Natural killer cell treated with Interleukin-12 subunit alpha and Interleukin-12 subunit beta and Interleukin-15 and Interleukin-18, amount 100 ng/mL, for 72 hours (primary cell): Measurements from ENCODE around the gene CARD11. TPM values are rescaled to one million over a fixed set of nuclear protein-coding genes. Genes with fewer than 3 reads are reported as not detected.

Source experiments
- ATAC-seq, 2 donors: fragments of 150-1000 bp; cut with Tn5 transposase in 1 of 2; sonication (Bioruptor Pico), chemical (Tn5 transposase) in 1 of 2; 2 replicates each; pipeline ENCODE4 v1.10.0; 2021
- DNase-seq: peaks from one replicate; pipeline ENCODE4 v3.0.0; 2022; ENCODE audit warnings: low spot score
- H3K27ac Mint-ChIP-seq, 2 donors: 1 replicate in 1 of 2; 2 replicates in 1 of 2; pipeline ENCODE4 v1.8.0; 2022; ENCODE audit warnings: mixed read lengths in 2 of 2, mild to moderate bottlenecking in 1 of 2, moderate library complexity in 1 of 2
- H3K27me3 Mint-ChIP-seq, 2 donors: 1 replicate in 1 of 2; 2 replicates in 1 of 2; pipeline ENCODE4 v1.8.0; 2022; ENCODE audit warnings: mixed read lengths in 2 of 2
- H3K36me3 Mint-ChIP-seq: one replicate; pipeline ENCODE4 v1.8.0; 2022; ENCODE audit warnings: mixed read lengths
- H3K4me1 Mint-ChIP-seq, 2 donors: 1 replicate in 1 of 2; 2 replicates in 1 of 2; pipeline ENCODE4 v1.8.0; 2022; ENCODE audit warnings: low read depth in 2 of 2, mixed read lengths in 2 of 2, mild to moderate bottlenecking in 1 of 2
- H3K4me3 Mint-ChIP-seq: one replicate; pipeline ENCODE4 v1.8.0; 2022; ENCODE audit warnings: mixed read lengths
- H3K9me3 Mint-ChIP-seq: 2 replicates; pipeline ENCODE4 v1.8.0; 2022; ENCODE audit warnings: mixed read lengths
- total RNA-seq, 2 donors: library from RNA; stranded (reverse); gene quantifications; one replicate each; pipeline ENCODE4 v1.2.3, GENCODE V29; 2022

The CARD11 gene
- total RNA-seq, 2 donors from 2014 or later, result 79.3 to 80.8 TPM

- no peak for DNase-seq
- no peak for ATAC-seq
- Mint-ChIP-seq H3K9me3 (no peaks in the 10 kb centered on the region), H3K4me1 (peaks cover 17 to 19% of the 10 kb centered on the region in 2 donors), H3K27ac (no peak overlapping the region), H3K27me3 (no peaks in the 10 kb centered on the region), H3K4me3 (no peak overlapping the region), H3K36me3 (peaks cover under 1% of the 10 kb centered on the region)
Measured at GRCh38 chr7:2906197-2906931, 137.3 kb downstream of the CARD11 start.

- DNase-seq (no peak), ATAC-seq (no peak)
- peaks cover 17 to 20% of the 10 kb centered on the region in 2 donors for H3K4me1 Mint-ChIP-seq
- H3K36me3 Mint-ChIP-seq, result no peaks in the 10 kb centered on the region
- H3K4me3 Mint-ChIP-seq, result no peak overlapping the region
- peak overlapping the region in 1 of 2 donors; percentile 35 for H3K27ac Mint-ChIP-seq
- H3K27me3 Mint-ChIP-seq, result no peaks in the 10 kb centered on the region
- no peaks in the 10 kb centered on the region for H3K9me3 Mint-ChIP-seq
Measured at GRCh38 chr7:2905500-2905899, 138.2 kb downstream of the CARD11 start.

- DNase-seq (no peak), ATAC-seq (no peak)
- no peaks in the 10 kb centered on the region for H3K36me3 Mint-ChIP-seq
- no peak overlapping the region for H3K4me3 Mint-ChIP-seq
- no peak overlapping the region for H3K27ac Mint-ChIP-seq
- H3K9me3 Mint-ChIP-seq, result no peaks in the 10 kb centered on the region
- no peaks in the 10 kb centered on the region for H3K27me3 Mint-ChIP-seq
- H3K4me1 Mint-ChIP-seq, result peaks cover 17 to 20% of the 10 kb centered on the region in 2 donors
Measured at GRCh38 chr7:2905027-2905426, 138.6 kb downstream of the CARD11 start.

GRCh38 chr7:2904202-2904601 lies 139.5 kb downstream of the CARD11 start:
- H3K9me3 Mint-ChIP-seq, result no peaks in the 10 kb centered on the region
- H3K27me3 Mint-ChIP-seq, result no peaks in the 10 kb centered on the region
- peaks cover 17 to 20% of the 10 kb centered on the region in 2 donors for H3K4me1 Mint-ChIP-seq
- peak overlapping the region; percentile 47 for H3K4me3 Mint-ChIP-seq
- DNase-seq, result no peak
- H3K27ac Mint-ChIP-seq, result peak overlapping the region; percentile 68 to 85
- no peaks in the 10 kb centered on the region for H3K36me3 Mint-ChIP-seq
- ATAC-seq, result no peak

- Mint-ChIP-seq H3K27ac (peak overlapping the region; percentile 68 to 85), H3K4me1 (peaks cover 17 to 20% of the 10 kb centered on the region in 2 donors), H3K36me3 (no peaks in the 10 kb centered on the region), H3K4me3 (peak overlapping the region; percentile 68), H3K27me3 (no peaks in the 10 kb centered on the region), H3K9me3 (no peaks in the 10 kb centered on the region)
- DNase-seq (no peak), ATAC-seq (peak in 1 of 2 donors; percentile 21)
Measured at GRCh38 chr7:2903682-2904162, 139.9 kb downstream of the CARD11 start.

- ATAC-seq (no peak), DNase-seq (no peak)
- Mint-ChIP-seq H3K27ac (peak overlapping the region in 1 of 2 donors; percentile 41), H3K27me3 (no peaks in the 10 kb centered on the region), H3K9me3 (no peaks in the 10 kb centered on the region), H3K4me1 (peaks cover 12 to 22% of the 10 kb centered on the region in 2 donors), H3K36me3 (no peaks in the 10 kb centered on the region), H3K4me3 (no peak overlapping the region)
Measured at GRCh38 chr7:2897023-2897422, 146.6 kb downstream of the CARD11 start.

GRCh38 chr7:2896131-2896530 lies 147.5 kb downstream of the CARD11 start:
- Mint-ChIP-seq H3K9me3 (no peaks in the 10 kb centered on the region), H3K27me3 (no peaks in the 10 kb centered on the region), H3K36me3 (no peaks in the 10 kb centered on the region), H3K27ac (peak overlapping the region in 1 of 2 donors; percentile 70), H3K4me3 (no peak overlapping the region), H3K4me1 (peaks cover 12 to 20% of the 10 kb centered on the region in 2 donors)
- ATAC-seq, result no peak
- DNase-seq, result no peak

- peak overlapping the region; percentile 91 to 92 for H3K27ac Mint-ChIP-seq
- no peaks in the 10 kb centered on the region for H3K9me3 Mint-ChIP-seq
- H3K4me3 Mint-ChIP-seq, result peak overlapping the region; percentile 96
- ATAC-seq (peak; percentile 72 to 80), DNase-seq (peak; percentile 73)
- H3K4me1 Mint-ChIP-seq, result peaks cover 12 to 19% of the 10 kb centered on the region in 2 donors
- H3K36me3 Mint-ChIP-seq, result no peaks in the 10 kb centered on the region
- H3K27me3 Mint-ChIP-seq, result no peaks in the 10 kb centered on the region
Measured at GRCh38 chr7:2894118-2894940, 149.3 kb downstream of the CARD11 start.

GRCh38 chr7:2893411-2893861 lies 150.2 kb downstream of the CARD11 start:
- Mint-ChIP-seq H3K36me3 (no peaks in the 10 kb centered on the region), H3K4me3 (peak overlapping the region; percentile 96), H3K27me3 (no peaks in the 10 kb centered on the region), H3K9me3 (no peaks in the 10 kb centered on the region), H3K4me1 (peaks cover 12 to 19% of the 10 kb centered on the region in 2 donors), H3K27ac (peak overlapping the region; percentile 91 to 92)
- DNase-seq (no peak), ATAC-seq (peak; percentile 37 to 71)

GRCh38 chr7:2892549-2892948 lies 151.1 kb downstream of the CARD11 start:
- H3K4me1 Mint-ChIP-seq, result peaks cover 12 to 19% of the 10 kb centered on the region in 2 donors
- H3K27me3 Mint-ChIP-seq, result no peaks in the 10 kb centered on the region
- H3K9me3 Mint-ChIP-seq, result no peaks in the 10 kb centered on the region

GRCh38 chr7:2887816-2888215 lies 155.9 kb downstream of the CARD11 start:
- H3K4me1 Mint-ChIP-seq, result peaks cover 6 to 8% of the 10 kb centered on the region in 2 donors
- no peak for ATAC-seq
- H3K27me3 Mint-ChIP-seq, result no peaks in the 10 kb centered on the region
- H3K9me3 Mint-ChIP-seq, result no peaks in the 10 kb centered on the region
- no peak overlapping the region for H3K4me3 Mint-ChIP-seq
- no peak for DNase-seq
- no peaks in the 10 kb centered on the region for H3K36me3 Mint-ChIP-seq
- H3K27ac Mint-ChIP-seq, result no peak overlapping the region

More at GRCh38 chr7:2892549-2892948, 151.1 kb downstream of the CARD11 start:
- no peak overlapping the region for H3K4me3 Mint-ChIP-seq
- DNase-seq (no peak), ATAC-seq (no peak)
- H3K36me3 Mint-ChIP-seq, result no peaks in the 10 kb centered on the region
- peak overlapping the region in 1 of 2 donors; percentile 92 for H3K27ac Mint-ChIP-seq

- H3K9me3 Mint-ChIP-seq, result no peaks in the 10 kb centered on the region
- no peak for DNase-seq
- no peaks in the 10 kb centered on the region for H3K36me3 Mint-ChIP-seq
- peaks cover 4 to 6% of the 10 kb centered on the region in 2 donors for H3K4me1 Mint-ChIP-seq
- peak; percentile 70 to 83 for ATAC-seq
- H3K4me3 Mint-ChIP-seq, result no peak overlapping the region
- H3K27ac Mint-ChIP-seq, result no peak overlapping the region
- no peaks in the 10 kb centered on the region for H3K27me3 Mint-ChIP-seq
Measured at GRCh38 chr7:2886900-2887299, 156.8 kb downstream of the CARD11 start.

- no peak for DNase-seq
- Mint-ChIP-seq H3K9me3 (no peaks in the 10 kb centered on the region), H3K4me3 (no peak overlapping the region), H3K27ac (no peak overlapping the region), H3K4me1 (peaks cover 4 to 6% of the 10 kb centered on the region in 2 donors), H3K36me3 (no peaks in the 10 kb centered on the region), H3K27me3 (no peaks in the 10 kb centered on the region)
- no peak for ATAC-seq
Measured at GRCh38 chr7:2886391-2886790, 157.3 kb downstream of the CARD11 start.

- DNase-seq (no peak), ATAC-seq (no peak)
- H3K36me3 Mint-ChIP-seq, result no peaks in the 10 kb centered on the region
- H3K9me3 Mint-ChIP-seq, result no peaks in the 10 kb centered on the region
- H3K4me1 Mint-ChIP-seq, result peaks cover 11 to 13% of the 10 kb centered on the region in 2 donors
- no peak overlapping the region for H3K27ac Mint-ChIP-seq
- no peak overlapping the region for H3K4me3 Mint-ChIP-seq
- peaks cover 0 to 5% of the 10 kb centered on the region in 2 donors for H3K27me3 Mint-ChIP-seq
Measured at GRCh38 chr7:2884161-2884560, 159.5 kb downstream of the CARD11 start.
